ENCODE results near the gene NFKBIL1.

NFKBIL1 gene

GRCh38 chr6:31597006-31597405 lies 49.6 kb downstream of the NFKBIL1 start:
- peak; percentile 88 for DNase-seq
- in situ Hi-C loops (cut with MboI; ENCODE audit: low pct_unique_long_range_greater_than_20kb, low sequenced_read_pairs), result no loop called here

- in situ Hi-C loops (cut with MboI; ENCODE audit: low pct_unique_long_range_greater_than_20kb, low sequenced_read_pairs), result no loop called here
- DNase-seq, result no peak
Measured at GRCh38 chr6:31607317-31607716, 59.9 kb downstream of the NFKBIL1 start.
